ENCODE results near the gene SPPL2A.

DNA sequence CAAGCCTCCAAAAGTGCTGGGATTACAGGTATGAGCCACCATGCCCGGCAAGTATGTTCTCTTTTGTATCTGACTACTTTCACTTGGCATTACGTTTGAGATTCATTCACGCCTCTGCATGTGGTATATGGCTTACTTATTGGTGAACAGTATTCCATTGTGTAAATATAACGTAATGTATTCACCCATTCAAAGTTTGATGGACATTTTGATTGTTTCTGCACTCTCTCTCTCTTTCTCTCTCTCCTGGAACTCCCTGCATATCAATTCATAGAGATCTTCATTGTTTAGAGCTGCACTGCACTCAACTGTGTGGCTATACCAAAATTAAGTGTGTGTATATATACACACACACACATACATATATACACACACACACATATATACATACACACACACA is 30.4 kb downstream of the SPPL2A start:
- TF ChIP-seq, protein P1, sequence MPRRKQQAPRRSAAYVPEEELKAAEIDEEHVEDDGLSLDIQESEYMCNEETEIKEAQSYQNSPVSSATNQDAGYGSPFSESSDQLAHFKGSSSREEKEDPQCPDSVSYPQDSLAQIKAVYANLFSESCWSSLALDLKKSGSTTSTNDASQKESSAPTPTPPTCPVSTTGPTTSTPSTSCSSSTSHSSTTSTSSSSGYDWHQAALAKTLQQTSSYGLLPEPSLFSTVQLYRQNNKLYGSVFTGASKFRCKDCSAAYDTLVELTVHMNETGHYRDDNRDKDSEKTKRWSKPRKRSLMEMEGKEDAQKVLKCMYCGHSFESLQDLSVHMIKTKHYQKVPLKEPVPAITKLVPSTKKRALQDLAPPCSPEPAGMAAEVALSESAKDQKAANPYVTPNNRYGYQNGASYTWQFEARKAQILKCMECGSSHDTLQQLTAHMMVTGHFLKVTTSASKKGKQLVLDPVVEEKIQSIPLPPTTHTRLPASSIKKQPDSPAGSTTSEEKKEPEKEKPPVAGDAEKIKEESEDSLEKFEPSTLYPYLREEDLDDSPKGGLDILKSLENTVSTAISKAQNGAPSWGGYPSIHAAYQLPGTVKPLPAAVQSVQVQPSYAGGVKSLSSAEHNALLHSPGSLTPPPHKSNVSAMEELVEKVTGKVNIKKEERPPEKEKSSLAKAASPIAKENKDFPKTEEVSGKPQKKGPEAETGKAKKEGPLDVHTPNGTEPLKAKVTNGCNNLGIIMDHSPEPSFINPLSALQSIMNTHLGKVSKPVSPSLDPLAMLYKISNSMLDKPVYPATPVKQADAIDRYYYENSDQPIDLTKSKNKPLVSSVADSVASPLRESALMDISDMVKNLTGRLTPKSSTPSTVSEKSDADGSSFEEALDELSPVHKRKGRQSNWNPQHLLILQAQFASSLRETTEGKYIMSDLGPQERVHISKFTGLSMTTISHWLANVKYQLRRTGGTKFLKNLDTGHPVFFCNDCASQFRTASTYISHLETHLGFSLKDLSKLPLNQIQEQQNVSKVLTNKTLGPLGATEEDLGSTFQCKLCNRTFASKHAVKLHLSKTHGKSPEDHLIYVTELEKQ (CRISPR knock-in tag; IDR thresholded peaks at IDR 0.05): no peak
- TF ChIP-seq, protein P2, sequence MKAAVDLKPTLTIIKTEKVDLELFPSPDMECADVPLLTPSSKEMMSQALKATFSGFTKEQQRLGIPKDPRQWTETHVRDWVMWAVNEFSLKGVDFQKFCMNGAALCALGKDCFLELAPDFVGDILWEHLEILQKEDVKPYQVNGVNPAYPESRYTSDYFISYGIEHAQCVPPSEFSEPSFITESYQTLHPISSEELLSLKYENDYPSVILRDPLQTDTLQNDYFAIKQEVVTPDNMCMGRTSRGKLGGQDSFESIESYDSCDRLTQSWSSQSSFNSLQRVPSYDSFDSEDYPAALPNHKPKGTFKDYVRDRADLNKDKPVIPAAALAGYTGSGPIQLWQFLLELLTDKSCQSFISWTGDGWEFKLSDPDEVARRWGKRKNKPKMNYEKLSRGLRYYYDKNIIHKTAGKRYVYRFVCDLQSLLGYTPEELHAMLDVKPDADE (conservative IDR thresholded peaks at IDR 0.05; ENCODE audit: control insufficient read depth, low read depth, low read length): no peak
- TF ChIP-seq, protein P3, sequence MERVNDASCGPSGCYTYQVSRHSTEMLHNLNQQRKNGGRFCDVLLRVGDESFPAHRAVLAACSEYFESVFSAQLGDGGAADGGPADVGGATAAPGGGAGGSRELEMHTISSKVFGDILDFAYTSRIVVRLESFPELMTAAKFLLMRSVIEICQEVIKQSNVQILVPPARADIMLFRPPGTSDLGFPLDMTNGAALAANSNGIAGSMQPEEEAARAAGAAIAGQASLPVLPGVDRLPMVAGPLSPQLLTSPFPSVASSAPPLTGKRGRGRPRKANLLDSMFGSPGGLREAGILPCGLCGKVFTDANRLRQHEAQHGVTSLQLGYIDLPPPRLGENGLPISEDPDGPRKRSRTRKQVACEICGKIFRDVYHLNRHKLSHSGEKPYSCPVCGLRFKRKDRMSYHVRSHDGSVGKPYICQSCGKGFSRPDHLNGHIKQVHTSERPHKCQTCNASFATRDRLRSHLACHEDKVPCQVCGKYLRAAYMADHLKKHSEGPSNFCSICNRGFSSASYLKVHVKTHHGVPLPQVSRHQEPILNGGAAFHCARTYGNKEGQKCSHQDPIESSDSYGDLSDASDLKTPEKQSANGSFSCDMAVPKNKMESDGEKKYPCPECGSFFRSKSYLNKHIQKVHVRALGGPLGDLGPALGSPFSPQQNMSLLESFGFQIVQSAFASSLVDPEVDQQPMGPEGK (CRISPR knock-in tag; IDR thresholded peaks at IDR 0.05; ENCODE audit: borderline replicate concordance): no peak
- TF ChIP-seq, protein P4, sequence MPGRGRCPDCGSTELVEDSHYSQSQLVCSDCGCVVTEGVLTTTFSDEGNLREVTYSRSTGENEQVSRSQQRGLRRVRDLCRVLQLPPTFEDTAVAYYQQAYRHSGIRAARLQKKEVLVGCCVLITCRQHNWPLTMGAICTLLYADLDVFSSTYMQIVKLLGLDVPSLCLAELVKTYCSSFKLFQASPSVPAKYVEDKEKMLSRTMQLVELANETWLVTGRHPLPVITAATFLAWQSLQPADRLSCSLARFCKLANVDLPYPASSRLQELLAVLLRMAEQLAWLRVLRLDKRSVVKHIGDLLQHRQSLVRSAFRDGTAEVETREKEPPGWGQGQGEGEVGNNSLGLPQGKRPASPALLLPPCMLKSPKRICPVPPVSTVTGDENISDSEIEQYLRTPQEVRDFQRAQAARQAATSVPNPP (IDR thresholded peaks at IDR 0.05; ENCODE audit: borderline replicate concordance, insufficient read depth, insufficient read length): no peak
- no peak for TF ChIP-seq POLR2AphosphoS5 (IDR thresholded peaks at IDR 0.05; ENCODE audit: control insufficient read depth, insufficient read depth, low read depth, low read length)
- no peak for TF ChIP-seq MYC (IDR thresholded peaks at IDR 0.05; ENCODE audit: low read depth, low read length)
- TF ChIP-seq MYC (CRISPR knock-in tag; IDR thresholded peaks at IDR 0.05; ENCODE audit: borderline replicate concordance, low read depth): no peak
- TF ChIP-seq, protein P5, sequence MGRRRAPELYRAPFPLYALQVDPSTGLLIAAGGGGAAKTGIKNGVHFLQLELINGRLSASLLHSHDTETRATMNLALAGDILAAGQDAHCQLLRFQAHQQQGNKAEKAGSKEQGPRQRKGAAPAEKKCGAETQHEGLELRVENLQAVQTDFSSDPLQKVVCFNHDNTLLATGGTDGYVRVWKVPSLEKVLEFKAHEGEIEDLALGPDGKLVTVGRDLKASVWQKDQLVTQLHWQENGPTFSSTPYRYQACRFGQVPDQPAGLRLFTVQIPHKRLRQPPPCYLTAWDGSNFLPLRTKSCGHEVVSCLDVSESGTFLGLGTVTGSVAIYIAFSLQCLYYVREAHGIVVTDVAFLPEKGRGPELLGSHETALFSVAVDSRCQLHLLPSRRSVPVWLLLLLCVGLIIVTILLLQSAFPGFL (CRISPR knock-in tag; IDR thresholded peaks at IDR 0.05): no peak
- TF ChIP-seq, protein P6, sequence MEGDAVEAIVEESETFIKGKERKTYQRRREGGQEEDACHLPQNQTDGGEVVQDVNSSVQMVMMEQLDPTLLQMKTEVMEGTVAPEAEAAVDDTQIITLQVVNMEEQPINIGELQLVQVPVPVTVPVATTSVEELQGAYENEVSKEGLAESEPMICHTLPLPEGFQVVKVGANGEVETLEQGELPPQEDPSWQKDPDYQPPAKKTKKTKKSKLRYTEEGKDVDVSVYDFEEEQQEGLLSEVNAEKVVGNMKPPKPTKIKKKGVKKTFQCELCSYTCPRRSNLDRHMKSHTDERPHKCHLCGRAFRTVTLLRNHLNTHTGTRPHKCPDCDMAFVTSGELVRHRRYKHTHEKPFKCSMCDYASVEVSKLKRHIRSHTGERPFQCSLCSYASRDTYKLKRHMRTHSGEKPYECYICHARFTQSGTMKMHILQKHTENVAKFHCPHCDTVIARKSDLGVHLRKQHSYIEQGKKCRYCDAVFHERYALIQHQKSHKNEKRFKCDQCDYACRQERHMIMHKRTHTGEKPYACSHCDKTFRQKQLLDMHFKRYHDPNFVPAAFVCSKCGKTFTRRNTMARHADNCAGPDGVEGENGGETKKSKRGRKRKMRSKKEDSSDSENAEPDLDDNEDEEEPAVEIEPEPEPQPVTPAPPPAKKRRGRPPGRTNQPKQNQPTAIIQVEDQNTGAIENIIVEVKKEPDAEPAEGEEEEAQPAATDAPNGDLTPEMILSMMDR (IDR thresholded peaks at IDR 0.05 in 2 of 3, conservative IDR thresholded peaks at IDR 0.05 in 1 of 3; ENCODE audit: insufficient read depth in 2 of 3, low read depth in 1 of 3, low read length in 3 of 3): no peak
- TF ChIP-seq ZNF184 (CRISPR knock-in tag; IDR thresholded peaks at IDR 0.05): no peak
